ENCODE results near the gene SLC23A2.

SLC23A2 gene

GRCh38 chr20:4951299-4951698 lies 50.0 kb downstream of the SLC23A2 start:
- Histone ChIP-seq H3K9me3 (no peaks in the 10 kb centered on the region), H3K4me1 (ENCODE audit: control insufficient read depth in 1 of 2, insufficient read depth in 1 of 2, low read depth in 1 of 2, low read length in 1 of 2) (peaks cover 0 to 7% of the 10 kb centered on the region in 2 experiments), H3K27me3 (no peaks in the 10 kb centered on the region), H3K4me3 (ENCODE audit: low read depth in 1 of 2, low read length in 1 of 2) (no peak overlapping the region), H3K36me3 (no peaks in the 10 kb centered on the region), H3K27ac (no peak overlapping the region)
- no peak for TF ChIP-seq CTCF (IDR thresholded peaks at IDR 0.05)

GRCh38 chr20:4950841-4951240 lies 50.5 kb downstream of the SLC23A2 start:
- TF ChIP-seq CTCF (IDR thresholded peaks at IDR 0.05), result no peak
- H3K27ac ChIP-seq, result no peak overlapping the region
- no peak overlapping the region for H3K4me3 ChIP-seq (ENCODE audit: low read depth in 1 of 2, low read length in 1 of 2)
- H3K4me1 ChIP-seq (ENCODE audit: control insufficient read depth in 1 of 2, insufficient read depth in 1 of 2, low read depth in 1 of 2, low read length in 1 of 2), result peaks cover 0 to 7% of the 10 kb centered on the region in 2 experiments
- no peaks in the 10 kb centered on the region for H3K27me3 ChIP-seq
- H3K36me3 ChIP-seq, result no peaks in the 10 kb centered on the region
- H3K9me3 ChIP-seq, result no peaks in the 10 kb centered on the region

GRCh38 chr20:4950437-4950836 lies 50.9 kb downstream of the SLC23A2 start:
- Histone ChIP-seq H3K9me3 (no peaks in the 10 kb centered on the region), H3K4me1 (ENCODE audit: control insufficient read depth in 1 of 2, insufficient read depth in 1 of 2, low read depth in 1 of 2, low read length in 1 of 2) (peaks cover 0 to 7% of the 10 kb centered on the region in 2 experiments), H3K27ac (peak overlapping the region; percentile 31), H3K4me3 (ENCODE audit: low read depth in 1 of 2, low read length in 1 of 2) (no peak overlapping the region), H3K27me3 (no peaks in the 10 kb centered on the region), H3K36me3 (no peaks in the 10 kb centered on the region)
- no peak for TF ChIP-seq CTCF (IDR thresholded peaks at IDR 0.05)

- H3K9me3 ChIP-seq, result no peaks in the 10 kb centered on the region
- H3K27ac ChIP-seq, result peak overlapping the region; percentile 31
- TF ChIP-seq CTCF (IDR thresholded peaks at IDR 0.05), result peak; percentile 68
- no peaks in the 10 kb centered on the region for H3K27me3 ChIP-seq
- H3K4me1 ChIP-seq (ENCODE audit: control insufficient read depth in 1 of 2, insufficient read depth in 1 of 2, low read depth in 1 of 2, low read length in 1 of 2), result peaks cover 0 to 7% of the 10 kb centered on the region in 2 experiments
- H3K4me3 ChIP-seq (ENCODE audit: low read depth in 1 of 2, low read length in 1 of 2), result no peak overlapping the region
- no peaks in the 10 kb centered on the region for H3K36me3 ChIP-seq
Observed at GRCh38 chr20:4949833-4950178, 51.5 kb downstream of the SLC23A2 start.

- no peak for TF ChIP-seq CTCF (IDR thresholded peaks at IDR 0.05)
- Histone ChIP-seq H3K9me3 (no peaks in the 10 kb centered on the region), H3K36me3 (no peaks in the 10 kb centered on the region), H3K4me1 (ENCODE audit: control insufficient read depth in 1 of 2, insufficient read depth in 1 of 2, low read depth in 1 of 2, low read length in 1 of 2) (peaks cover 0 to 7% of the 10 kb centered on the region in 2 experiments), H3K27me3 (no peaks in the 10 kb centered on the region), H3K4me3 (ENCODE audit: low read depth in 1 of 2, low read length in 1 of 2) (no peak overlapping the region), H3K27ac (no peak overlapping the region)
Observed at GRCh38 chr20:4947817-4948559, 53.3 kb downstream of the SLC23A2 start.

All from neutrophil (primary cell).